Ishikawa (cell line): Measurements from ENCODE around the gene L3MBTL1.

ENCODE experiments used
- CEBPB ChIP-seq: IDR thresholded peaks from 2 replicates; pipeline ENCODE4 v1.6.1; 2012
- CREB1 ChIP-seq: IDR thresholded peaks from 2 replicates; pipeline ENCODE4 v1.6.1; 2012; ENCODE audit warnings: low read depth
- EGR1 ChIP-seq: IDR thresholded peaks from 2 replicates; pipeline ENCODE4 v1.6.1; 2012
- EP300 ChIP-seq: IDR thresholded peaks from 2 replicates; pipeline ENCODE4 v1.6.1; 2012; ENCODE audit warnings: borderline replicate concordance
- FOXM1 ChIP-seq: IDR thresholded peaks from 2 replicates; pipeline ENCODE4 v1.6.1; 2012; ENCODE audit warnings: low read depth, borderline replicate concordance
- MAX ChIP-seq: IDR thresholded peaks from 2 replicates; pipeline ENCODE4 v1.6.1; 2012
- NFIC ChIP-seq: IDR thresholded peaks from 2 replicates; pipeline ENCODE4 v1.6.1; 2012
- RAD21 ChIP-seq: IDR thresholded peaks from 2 replicates; pipeline ENCODE4 v1.6.1; 2012; ENCODE audit warnings: low read depth
- REST ChIP-seq: IDR thresholded peaks from 2 replicates; pipeline ENCODE4 v1.6.1; 2012; ENCODE audit warnings: low read depth, mild to moderate bottlenecking
- TAF1 ChIP-seq: IDR thresholded peaks from 2 replicates; pipeline ENCODE4 v1.6.1; 2012; ENCODE audit warnings: low read depth, mild to moderate bottlenecking
- TCF12 ChIP-seq: IDR thresholded peaks from 2 replicates; pipeline ENCODE4 v1.6.1; 2012; ENCODE audit warnings: low read depth
- TEAD4 ChIP-seq: IDR thresholded peaks from 2 replicates; pipeline ENCODE4 v1.6.1; 2012
- YY1 ChIP-seq: IDR thresholded peaks from 2 replicates; pipeline ENCODE4 v1.6.1; 2012; ENCODE audit warnings: low read depth
- ZBTB7A ChIP-seq: IDR thresholded peaks from 2 replicates; pipeline ENCODE4 v1.6.1; 2012; ENCODE audit warnings: low read depth
- TF ChIP-seq, protein P1 (sequence below): IDR thresholded peaks from 2 replicates; pipeline ENCODE4 v1.6.1; 2012

The L3MBTL1 gene

GRCh38 chr20:43571310-43571709 lies 63.8 kb downstream of the L3MBTL1 start:
- TF ChIP-seq REST = no peak
- TF ChIP-seq RAD21 = no peak
- no peak for TF ChIP-seq CEBPB
- no peak for TF ChIP-seq TEAD4
- no peak for TF ChIP-seq TCF12
- TF ChIP-seq NFIC = no peak
- no peak for TF ChIP-seq TAF1
- TF ChIP-seq YY1 = no peak
- no peak for TF ChIP-seq MAX
- TF ChIP-seq EGR1 = no peak
- TF ChIP-seq EP300 = no peak
- TF ChIP-seq CREB1 = no peak
- TF ChIP-seq, protein P1, sequence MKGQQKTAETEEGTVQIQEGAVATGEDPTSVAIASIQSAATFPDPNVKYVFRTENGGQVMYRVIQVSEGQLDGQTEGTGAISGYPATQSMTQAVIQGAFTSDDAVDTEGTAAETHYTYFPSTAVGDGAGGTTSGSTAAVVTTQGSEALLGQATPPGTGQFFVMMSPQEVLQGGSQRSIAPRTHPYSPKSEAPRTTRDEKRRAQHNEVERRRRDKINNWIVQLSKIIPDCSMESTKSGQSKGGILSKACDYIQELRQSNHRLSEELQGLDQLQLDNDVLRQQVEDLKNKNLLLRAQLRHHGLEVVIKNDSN = no peak
- no peak for TF ChIP-seq FOXM1
- TF ChIP-seq ZBTB7A = no peak

DNA sequence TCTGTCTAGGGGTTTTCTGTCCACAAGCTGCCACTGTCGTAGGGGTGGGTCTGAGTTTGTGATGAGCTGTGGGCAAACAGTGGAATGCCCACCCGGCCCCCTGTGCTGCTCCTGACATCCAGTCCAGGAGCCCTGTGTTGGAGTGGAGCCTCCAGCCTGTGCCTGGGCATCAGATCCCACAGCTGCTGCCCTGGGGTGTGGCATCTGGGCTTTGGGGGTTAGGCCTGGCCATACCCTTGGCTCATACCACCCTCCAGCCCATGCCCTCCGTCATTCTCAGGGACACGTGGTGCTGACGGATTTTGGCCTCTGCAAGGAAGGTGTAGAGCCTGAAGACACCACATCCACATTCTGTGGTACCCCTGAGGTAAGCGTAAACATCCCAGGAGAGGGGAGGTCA lies 64.3 kb downstream of the L3MBTL1 start:
- TF ChIP-seq CREB1 (no peak), NFIC (no peak), YY1 (no peak), ZBTB7A (no peak), EGR1 (no peak), TEAD4 (no peak), TCF12 (no peak), RAD21 (no peak), REST (no peak), MAX (no peak)
- TF ChIP-seq, protein P1 = no peak

DNA sequence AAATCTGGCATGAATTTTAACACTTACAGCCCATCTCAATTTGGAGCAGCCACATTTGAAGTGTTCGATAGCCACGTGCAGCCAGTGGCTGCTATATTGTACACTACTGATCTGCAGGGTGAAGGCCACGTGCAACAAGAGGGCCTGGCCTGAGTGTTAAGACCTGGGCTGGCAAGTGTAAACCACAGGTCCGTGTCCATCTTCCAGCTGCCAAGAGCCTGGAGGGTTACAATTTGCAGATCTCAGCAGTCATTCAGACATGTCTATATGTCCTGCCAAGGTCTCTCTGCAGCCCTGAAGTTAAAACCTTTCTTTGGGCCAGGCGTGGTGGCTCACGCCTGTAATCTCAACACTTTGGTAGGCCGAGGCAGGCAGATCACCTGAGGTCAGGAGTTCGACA lies 65.4 kb downstream of the L3MBTL1 start:
- TF ChIP-seq MAX (no peak), RAD21 (no peak), ZBTB7A (no peak), EGR1 (no peak), NFIC (no peak), EP300 (no peak), TAF1 (no peak), CEBPB (no peak), YY1 (no peak)
- TF ChIP-seq, protein P1 = no peak

- TF ChIP-seq CEBPB = no peak
- TF ChIP-seq NFIC = no peak
- TF ChIP-seq TAF1 = no peak
These were observed 68.6 kb downstream of the L3MBTL1 start for GRCh38 chr20:43576108-43576507.

DNA sequence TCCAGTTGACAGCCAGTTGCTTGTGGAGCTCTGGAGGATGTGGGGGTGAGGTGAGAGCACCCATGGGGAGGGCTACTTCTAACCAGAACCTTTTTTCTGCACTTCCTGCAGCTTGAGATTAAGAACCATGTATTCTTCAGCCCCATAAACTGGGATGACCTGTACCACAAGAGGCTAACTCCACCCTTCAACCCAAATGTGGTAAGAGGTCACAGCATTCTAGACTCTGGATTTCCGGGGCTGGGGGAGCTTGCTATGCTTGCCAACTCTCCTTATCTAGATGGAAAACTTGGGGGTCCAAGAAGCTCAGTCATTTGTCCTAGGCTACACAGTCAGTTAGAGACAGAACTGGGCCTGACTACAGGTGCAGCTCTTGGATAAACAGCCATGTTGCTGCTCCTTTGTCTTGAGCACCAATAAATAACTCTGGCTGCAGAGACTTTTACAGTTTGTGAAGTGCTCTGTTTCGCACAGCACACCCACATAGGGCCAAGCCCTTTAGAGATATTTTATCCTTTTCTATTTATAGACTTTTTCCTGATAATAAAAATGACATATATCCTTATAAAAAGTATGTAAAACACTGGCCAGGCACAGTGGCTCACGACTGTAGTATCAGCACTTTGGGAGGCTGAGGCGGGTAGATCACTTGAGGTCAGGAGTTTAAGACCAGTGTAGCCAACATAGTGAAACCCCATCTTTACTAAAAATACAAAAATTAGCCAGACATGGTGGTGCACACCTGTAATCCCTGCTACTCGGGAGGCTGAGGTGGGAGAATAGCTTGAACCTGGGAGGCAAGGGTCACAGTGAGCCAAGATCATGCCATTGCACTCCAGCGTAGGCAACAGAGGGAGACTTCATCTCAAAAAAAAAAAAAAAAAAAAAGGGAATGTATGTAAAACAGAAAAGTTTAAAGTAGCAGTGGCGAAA lies 72.6 kb downstream of the L3MBTL1 start:
- TF ChIP-seq REST = no peak
- no peak for TF ChIP-seq NFIC
- no peak for TF ChIP-seq TCF12
- no peak for TF ChIP-seq ZBTB7A
- TF ChIP-seq, protein P1 = no peak
- TF ChIP-seq TEAD4 = no peak
- TF ChIP-seq CREB1 = no peak
- TF ChIP-seq FOXM1 = no peak
- no peak for TF ChIP-seq MAX
- no peak for TF ChIP-seq TAF1
- no peak for TF ChIP-seq YY1
- no peak for TF ChIP-seq EP300
- no peak for TF ChIP-seq EGR1
- TF ChIP-seq CEBPB = no peak
- TF ChIP-seq RAD21 = no peak
